HG02623 (cell line): ENCODE results near the gene MCF2L2.

Experiments used
- ATAC-seq: cut with Tn5 transposase; IDR thresholded peaks from one replicate; pipeline ENCODE4 v1.9.1; 2021; ENCODE audit warnings: moderate library complexity; ENCODE audit not compliant: unreplicated experiment

The MCF2L2 gene

DNA sequence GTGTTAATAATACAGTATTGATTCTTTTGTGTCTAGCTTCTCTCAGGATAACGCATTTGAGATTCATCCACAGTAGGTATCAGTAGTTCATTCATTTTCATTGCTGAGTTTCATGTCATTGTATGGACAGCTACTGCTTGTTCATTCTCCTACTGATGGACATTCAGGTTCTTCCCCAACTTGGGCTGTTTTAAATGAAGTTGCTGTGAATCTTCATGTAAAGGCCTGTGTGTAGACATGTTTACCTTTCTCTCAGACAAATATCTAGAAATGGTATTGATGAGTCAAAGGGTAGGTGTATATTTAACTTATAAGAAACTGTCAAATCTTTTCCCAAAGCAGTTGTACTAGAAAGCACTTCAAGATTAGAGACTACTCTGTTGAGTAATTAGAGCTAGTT lies 26.7 kb downstream of the MCF2L2 start:
- ATAC-seq: no peak

GRCh38 chr3:183400352-183400751 lies 28.1 kb downstream of the MCF2L2 start:
- no peak for ATAC-seq

GRCh38 chr3:183396662-183397391 lies 31.6 kb downstream of the MCF2L2 start:
- no peak for ATAC-seq

DNA sequence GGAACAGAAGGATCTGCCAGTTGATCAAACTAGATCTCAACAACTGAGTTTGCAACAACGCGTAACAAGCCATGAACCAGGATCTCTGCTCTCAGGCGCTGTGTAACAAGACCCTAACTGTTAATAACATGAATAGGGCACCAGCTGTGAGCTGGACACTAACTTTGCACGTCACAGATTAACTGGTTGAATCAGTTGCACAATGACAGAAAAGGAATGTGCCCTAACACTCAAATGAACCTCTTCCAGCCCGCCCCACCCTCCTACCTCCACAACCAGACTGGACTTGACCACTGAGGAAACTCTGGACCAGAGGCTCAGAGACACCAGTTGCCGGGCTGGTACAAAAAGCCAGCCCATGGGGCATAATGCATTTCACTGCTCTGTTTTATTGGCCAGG lies 34.3 kb downstream of the MCF2L2 start:
- ATAC-seq: no peak

- no peak for ATAC-seq
Measured at GRCh38 chr3:183393625-183394024, 34.8 kb downstream of the MCF2L2 start.

- no peak for ATAC-seq
Measured at GRCh38 chr3:183392186-183393034, 36.0 kb downstream of the MCF2L2 start.

DNA sequence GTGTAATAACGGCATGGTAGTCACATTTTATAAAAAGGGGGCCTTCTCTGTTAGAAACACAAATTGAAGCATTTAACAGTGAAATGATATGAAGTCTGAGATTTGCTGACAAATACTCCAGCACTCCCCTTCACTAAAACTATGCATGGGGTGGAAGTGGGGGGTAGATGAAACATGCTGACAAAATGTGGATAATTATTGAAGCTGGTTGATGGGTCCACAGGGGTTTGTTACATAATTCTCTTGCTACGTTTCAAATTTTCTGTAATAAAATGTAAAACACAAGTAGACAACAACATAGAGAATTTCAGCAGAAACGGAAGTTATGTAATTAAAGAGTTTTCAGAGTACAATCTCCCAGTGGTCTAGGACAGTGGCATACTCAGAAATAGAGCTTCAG lies 37.0 kb downstream of the MCF2L2 start:
- no peak for ATAC-seq

DNA sequence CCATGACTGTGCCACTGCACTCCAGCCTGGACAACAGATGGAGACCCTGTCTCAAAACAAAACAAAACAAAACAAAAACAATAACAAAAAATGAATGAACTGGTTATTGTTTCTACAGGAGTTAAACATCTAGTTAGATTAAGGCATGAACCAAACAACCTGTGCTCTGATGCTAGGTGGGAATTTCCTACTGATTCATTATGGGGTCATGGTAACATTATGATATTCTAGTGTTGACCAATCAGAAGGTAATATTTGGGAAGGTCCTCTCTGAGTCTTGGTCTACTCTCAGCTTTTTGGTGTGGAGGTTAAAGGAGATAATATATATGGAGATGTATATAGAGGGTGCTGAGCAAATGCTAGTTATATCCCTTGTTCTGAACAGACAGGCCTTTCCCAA lies 37.6 kb downstream of the MCF2L2 start:
- no peak for ATAC-seq

DNA sequence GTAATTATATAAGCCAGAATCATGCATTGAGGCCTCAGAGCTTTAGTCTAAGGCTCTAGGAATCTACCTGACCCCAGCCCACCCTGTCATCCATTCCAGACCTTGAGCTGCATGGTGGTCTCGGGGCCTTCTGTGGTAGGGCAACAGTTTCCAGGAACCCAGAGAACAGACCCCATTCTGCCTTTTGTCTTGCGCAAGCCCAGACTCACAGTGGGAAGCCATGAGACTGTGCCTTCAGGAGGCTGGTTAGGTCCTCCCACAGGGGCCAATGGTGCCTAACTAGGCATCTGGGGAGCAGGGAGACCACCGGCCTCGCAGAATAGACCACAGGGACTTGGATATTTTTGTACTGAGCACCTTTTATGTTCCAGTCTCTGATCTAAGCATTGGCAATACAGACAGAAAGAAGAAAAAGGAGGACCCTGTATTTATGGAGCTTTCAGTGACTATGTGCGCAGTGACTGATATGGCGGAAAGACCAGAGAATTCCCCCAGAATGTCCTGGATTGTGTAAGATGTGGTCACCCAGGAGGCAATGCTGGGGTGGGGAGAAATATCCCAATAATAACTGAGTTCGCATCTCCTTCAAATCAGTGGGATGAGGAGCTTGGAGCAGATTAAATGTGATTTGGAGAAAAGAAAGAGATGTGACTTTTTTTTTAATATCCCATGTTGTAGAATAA lies 40.1 kb downstream of the MCF2L2 start:
- ATAC-seq: no peak

DNA sequence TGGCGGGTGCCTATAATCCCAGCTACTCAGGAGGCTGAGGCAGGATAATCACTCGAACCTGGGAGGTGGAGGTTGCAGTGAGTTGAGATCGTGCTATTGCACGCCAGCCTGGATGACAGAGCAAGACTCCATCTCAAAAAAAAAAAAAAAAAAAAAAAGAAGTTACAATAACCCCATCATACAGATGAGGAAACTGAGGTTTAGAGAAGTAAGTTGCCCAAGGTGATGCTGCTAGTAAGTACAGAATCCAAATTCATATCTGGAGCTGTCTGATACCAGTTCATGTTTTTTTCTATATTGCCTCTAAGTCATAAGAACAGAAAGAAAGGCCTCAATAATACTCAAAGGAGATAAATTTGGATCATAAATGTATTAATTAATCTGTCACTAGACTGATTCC lies 40.6 kb downstream of the MCF2L2 start:
- no peak for ATAC-seq

GRCh38 chr3:183386651-183387050 lies 41.8 kb downstream of the MCF2L2 start:
- ATAC-seq: no peak

DNA sequence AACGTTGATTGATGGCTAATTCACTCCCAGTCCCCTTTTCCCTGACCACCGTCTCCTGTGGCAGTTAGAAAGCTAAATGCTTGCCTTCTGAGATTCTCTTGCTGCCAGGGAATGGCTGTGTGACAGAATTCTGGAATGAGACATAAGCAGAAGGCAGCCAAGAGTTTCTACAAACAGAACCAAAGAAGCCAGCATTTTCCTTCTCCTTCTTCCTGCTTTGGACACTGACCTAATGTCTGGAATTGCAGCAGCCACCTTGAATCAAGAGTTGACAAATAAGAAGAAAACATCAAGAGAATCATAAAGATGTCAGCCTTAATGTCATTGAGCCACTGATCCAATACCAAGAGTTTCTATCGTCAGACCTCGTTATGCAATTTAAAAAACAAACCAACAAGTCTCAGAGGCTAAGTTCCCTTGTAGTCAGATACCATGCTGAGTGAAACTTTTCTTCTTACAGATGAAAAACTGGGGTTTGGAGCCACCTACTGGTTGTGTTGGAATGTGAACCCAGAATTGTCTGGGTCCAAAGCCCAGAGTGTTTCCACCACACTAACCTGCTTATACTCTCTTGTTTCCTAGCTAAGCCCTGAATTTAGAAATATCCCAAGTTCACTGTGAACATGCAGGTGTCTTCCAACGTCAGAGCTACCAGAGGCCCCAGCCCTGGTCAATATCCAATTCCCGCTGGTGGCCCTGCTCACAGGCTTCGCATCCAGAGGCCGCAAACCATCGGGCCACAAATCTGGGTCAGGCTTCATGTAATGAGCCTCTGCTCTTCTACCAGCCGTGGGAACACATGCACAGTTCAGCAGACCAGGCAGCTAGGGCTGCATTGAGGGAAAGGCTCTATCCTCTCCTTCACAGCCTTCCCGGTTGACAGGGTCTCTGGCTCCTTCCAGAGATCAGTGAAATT lies 42.5 kb downstream of the MCF2L2 start:
- ATAC-seq: no peak

GRCh38 chr3:183381673-183382072 lies 46.7 kb downstream of the MCF2L2 start:
- no peak for ATAC-seq

DNA sequence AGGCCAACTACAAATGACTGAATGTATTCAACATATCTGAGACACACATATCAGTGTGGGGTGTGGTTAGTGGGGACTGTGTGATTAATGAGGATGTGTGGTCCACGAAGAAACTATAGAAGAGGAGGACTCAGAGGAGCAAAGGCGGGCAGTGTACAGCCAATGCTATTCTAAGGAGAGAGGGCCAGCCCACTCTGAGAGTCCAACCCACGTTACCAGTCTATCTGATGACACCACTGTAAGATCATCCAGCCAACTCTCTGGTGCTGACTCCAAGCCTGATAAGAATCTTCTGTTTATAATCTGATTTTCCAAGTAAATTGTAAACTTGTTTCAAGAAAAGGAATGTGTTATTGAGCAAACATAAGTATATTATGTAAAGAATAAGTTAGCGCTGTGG lies 47.2 kb downstream of the MCF2L2 start:
- no peak for ATAC-seq

GRCh38 chr3:183378951-183379350 lies 49.5 kb downstream of the MCF2L2 start:
- no peak for ATAC-seq

GRCh38 chr3:183378545-183378944 lies 49.9 kb downstream of the MCF2L2 start:
- no peak for ATAC-seq

GRCh38 chr3:183378008-183378407 lies 50.4 kb downstream of the MCF2L2 start:
- no peak for ATAC-seq

DNA sequence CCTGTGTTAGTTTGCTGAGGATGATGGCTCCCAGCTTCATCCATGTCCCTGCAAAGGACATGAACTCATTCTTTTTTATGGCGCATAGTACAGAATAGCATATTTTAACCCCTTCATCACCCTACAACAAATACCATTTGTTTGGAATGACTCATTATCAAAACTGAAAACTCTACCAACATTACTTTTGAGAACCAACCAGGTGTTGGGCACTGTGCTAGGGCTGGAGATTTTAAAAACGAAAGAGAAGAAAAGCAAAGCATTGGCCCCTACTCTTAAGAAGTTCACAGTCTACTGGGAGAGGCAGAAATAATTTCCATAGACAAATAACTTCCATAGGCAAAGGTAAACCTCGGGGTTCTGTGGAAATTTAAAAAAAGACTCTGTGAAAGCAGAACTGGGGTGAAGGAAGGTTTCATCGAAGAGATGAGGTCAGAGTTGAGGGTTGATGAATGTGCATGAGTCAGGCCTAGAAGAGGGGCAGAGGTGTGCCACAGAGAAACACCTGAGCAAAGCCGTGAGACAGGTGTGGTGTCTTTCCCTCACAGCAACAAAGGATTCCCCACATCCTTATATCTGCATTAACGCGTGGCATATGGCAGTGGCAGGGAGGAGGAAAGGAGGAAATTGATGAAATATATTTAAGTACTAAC lies 51.0 kb downstream of the MCF2L2 start:
- ATAC-seq: no peak

DNA sequence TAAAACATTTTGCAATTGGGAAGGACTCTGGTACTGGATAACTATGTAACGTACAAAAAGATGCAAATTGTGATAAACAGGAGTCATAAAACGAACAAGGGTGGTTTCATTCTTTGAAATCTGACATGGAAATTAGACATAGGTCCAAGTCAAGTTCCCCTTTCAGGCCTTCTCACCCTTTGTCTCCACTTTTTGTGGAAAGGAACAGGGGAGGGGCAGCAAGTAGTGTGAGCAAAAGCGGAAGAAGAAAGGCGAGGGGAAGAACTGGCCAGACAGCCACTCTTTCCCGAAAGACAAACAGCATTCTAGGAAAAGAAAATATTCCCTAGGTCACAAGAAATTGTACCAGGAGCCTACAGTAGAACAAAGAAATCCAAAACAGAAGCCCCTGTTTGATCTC lies 52.6 kb downstream of the MCF2L2 start:
- no peak for ATAC-seq

DNA sequence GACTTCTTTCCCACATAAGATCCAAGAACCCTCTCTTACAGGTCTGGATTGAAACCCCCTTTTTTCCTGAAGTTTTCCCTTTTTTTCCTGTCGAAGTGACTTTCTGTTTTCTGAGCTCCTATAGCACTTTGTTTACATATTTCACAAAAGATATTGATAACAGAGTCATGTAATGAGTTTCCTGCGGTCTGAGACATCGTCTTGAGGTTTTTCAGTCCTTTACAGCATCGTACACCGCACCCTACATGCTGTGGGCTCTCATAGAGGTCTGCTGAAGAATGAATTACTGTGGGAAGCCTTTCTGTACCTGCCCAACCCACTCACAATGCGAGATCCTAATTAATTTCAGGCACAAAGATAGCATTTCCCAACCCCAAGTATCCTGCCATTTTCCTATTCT lies 53.1 kb downstream of the MCF2L2 start:
- no peak for ATAC-seq
